Cardiac septum (tissue), 1 donor: ENCODE results near the gene USP17L12. TPM values are rescaled to one million over a fixed set of nuclear protein-coding genes. Genes with fewer than 3 reads are reported as not detected.
"Not testable (repeated sequence)": the region's sequence is repeated elsewhere in the genome, so short reads cannot be mapped to it uniquely, and the experiment has no call there.

Source experiments
- DNase-seq: peaks from one replicate; pipeline ENCODE4 v3.0.0-alpha.2; 2020; ENCODE audit warnings: low spot score
- intact Hi-C: fragments of 100-400 bp; cut with DNase I; formaldehyde crosslinking; loops from one replicate; pipeline ENCODE4 v1.14.0; 2022
- long read RNA-seq: library from polyadenylated mRNA; unstranded; transcript quantifications from one replicate; pipeline ENCODE4 v2.0.0, GENCODE V29; 2021
- total RNA-seq: library from RNA; stranded (reverse); fragmentation: NEBNext Ultra II Directional; extraction: Animal tissue kit (Norgen Biotek cat#: 25700); gene quantifications from one replicate; pipeline ENCODE4 v1.2.1, GENCODE V29; 2021
- donor health status: DM: no; HTN: no; CAD: no.

The USP17L12 gene, protein sequence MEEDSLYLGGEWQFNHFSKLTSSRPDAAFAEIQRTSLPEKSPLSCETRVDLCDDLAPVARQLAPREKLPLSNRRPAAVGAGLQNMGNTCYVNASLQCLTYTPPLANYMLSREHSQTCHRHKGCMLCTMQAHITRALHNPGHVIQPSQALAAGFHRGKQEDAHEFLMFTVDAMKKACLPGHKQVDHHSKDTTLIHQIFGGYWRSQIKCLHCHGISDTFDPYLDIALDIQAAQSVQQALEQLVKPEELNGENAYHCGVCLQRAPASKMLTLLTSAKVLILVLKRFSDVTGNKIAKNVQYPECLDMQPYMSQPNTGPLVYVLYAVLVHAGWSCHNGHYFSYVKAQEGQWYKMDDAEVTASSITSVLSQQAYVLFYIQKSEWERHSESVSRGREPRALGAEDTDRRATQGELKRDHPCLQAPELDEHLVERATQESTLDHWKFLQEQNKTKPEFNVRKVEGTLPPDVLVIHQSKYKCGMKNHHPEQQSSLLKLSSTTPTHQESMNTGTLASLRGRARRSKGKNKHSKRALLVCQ
- not detected for total RNA-seq
- long read RNA-seq: 0 reads

DNA sequence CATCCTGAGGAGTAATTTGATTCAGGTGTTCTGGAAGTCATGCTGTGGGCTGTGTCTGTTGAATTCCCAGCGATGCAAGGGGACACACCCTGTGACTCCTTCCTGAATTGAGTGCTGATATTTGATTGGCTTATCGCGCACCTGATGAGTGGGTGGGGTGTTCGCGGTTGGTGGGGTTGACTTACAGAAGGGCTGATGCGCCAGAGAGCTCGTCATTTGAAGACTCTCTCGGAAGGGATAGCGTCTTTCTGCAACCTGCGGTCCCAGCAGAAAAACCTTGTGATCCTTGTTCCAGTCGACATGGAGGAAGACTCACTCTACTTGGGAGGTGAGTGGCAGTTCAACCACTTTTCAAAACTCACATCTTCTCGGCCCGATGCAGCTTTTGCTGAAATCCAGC lies at the start of gene USP17L12:
Gene USP17L12 (plus strand): TSS at position 301 of the 400 bp plus-strand sequence. CDS start 0 bp downstream, at position 301.
- intact Hi-C loops, DNase-seq: not testable (repeated sequence)

DNA sequence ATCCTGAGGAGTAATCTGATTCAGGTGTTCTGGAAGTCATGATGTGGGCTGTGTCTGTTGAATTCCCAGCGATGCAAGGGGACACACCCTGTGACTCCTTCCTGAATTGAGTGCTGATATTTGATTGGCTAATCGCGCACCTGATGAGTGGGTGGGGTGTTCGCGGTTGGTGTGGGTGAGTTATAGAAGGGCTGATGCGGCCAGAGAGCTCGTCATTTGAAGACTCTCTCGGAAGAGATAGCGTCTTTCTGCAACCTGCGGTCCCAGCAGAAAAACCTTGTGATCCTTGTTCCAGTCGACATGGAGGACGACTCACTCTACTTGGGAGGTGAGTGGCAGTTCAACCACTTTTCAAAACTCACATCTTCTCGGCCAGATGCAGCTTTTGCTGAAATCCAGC lies 9.6 kb upstream of the USP17L12 start, which contains the start of gene USP17L10:
Gene USP17L10 (plus strand): TSS at position 301 of the 400 bp plus-strand sequence. CDS start 0 bp downstream, at position 301.
- DNase-seq, intact Hi-C loops: not testable (repeated sequence)

DNA sequence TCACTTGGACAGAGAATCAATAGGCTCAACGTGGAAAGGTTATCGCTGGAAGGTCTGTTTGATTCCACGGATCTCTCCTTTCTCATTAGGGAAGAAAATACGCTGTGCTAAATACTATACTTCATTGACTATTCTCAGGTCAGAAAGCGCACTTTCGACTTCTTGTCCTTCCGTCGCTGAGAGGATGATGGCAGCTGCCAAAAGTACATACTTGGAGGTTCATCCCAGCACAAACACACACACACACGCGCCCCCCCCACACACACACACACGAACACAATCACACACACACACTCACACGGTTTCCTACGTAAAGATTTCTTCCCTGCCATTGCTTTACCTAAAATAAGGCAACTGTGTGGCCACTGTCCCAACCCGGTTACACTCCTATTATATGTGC lies 5.3 kb upstream of the USP17L12 start:
- intact Hi-C loops: not testable (repeated sequence)
- peak; percentile 44 for DNase-seq

DNA sequence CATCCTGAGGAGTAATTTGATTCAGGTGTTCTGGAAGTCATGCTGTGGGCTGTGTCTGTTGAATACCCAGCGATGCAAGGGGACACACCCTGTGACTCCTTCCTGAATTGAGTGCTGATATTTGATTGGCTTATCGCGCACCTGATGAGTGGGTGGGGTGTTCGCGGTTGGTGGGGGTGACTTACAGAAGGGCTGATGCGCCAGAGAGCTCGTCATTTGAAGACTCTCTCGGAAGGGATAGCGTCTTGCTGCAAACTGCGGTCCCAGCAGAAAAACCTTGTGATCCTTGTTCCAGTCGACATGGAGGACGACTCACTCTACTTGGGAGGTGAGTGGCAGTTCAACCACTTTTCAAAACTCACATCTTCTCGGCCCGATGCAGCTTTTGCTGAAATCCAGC lies 4.8 kb upstream of the USP17L12 start, which contains the start of gene USP17L11:
Gene USP17L11 (plus strand): TSS at position 301 of the 400 bp plus-strand sequence. CDS start 0 bp downstream, at position 301.
- intact Hi-C loops, DNase-seq: not testable (repeated sequence)

DNA sequence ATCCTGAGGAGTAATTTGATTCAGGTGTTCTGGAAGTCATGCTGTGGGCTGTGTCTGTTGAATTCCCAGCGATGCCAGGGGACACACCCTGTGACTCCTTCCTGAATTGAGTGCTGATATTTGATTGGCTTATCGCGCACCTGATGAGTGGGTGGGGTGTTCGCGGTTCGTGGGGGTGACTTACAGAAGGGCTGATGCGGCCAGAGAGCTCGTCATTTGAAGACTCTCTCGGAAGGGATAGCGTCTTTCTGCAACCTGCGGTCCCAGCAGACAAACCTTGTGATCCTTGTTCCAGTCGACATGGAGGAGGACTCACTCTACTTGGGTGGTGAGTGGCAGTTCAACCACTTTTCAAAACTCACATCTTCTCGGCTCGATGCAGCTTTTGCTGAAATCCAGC lies 4.6 kb downstream of the USP17L12 start, which contains the start of gene USP17L13:
Gene USP17L13 (plus strand): TSS at position 301 of the 400 bp plus-strand sequence. CDS start 0 bp downstream, at position 301.
- intact Hi-C loops, DNase-seq: not testable (repeated sequence)

DNA sequence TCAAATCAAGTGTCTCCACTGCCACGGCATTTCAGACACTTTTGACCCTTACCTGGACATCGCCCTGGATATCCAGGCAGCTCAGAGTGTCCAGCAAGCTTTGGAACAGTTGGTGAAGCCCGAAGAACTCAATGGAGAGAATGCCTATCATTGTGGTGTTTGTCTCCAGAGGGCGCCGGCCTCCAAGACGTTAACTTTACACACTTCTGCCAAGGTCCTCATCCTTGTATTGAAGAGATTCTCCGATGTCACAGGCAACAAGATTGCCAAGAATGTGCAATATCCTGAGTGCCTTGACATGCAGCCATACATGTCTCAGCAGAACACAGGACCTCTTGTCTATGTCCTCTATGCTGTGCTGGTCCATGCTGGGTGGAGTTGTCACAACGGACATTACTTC lies 10.3 kb downstream of the USP17L12 start:
- peak; percentile 68 for DNase-seq

DNA sequence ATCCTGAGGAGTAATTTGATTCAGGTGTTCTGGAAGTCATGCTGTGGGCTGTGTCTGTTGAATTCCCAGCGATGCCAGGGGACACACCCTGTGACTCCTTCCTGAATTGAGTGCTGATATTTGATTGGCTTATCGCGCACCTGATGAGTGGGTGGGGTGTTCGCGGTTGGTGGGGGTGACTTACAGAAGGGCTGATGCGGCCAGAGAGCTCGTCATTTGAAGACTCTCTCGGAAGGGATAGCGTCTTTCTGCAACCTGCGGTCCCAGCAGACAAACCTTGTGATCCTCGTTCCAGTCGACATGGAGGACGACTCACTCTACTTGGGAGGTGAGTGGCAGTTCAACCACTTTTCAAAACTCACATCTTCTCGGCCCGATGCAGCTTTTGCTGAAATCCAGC lies 14.1 kb downstream of the USP17L12 start, which contains the start of gene USP17L15:
Gene USP17L15 (plus strand): TSS at position 301 of the 400 bp plus-strand sequence. CDS start 0 bp downstream, at position 301.
- intact Hi-C loops, DNase-seq: not testable (repeated sequence)

More for the DNA sequence above, 10.3 kb downstream of the USP17L12 start:
- intact Hi-C loops: not testable (repeated sequence)

DNA sequence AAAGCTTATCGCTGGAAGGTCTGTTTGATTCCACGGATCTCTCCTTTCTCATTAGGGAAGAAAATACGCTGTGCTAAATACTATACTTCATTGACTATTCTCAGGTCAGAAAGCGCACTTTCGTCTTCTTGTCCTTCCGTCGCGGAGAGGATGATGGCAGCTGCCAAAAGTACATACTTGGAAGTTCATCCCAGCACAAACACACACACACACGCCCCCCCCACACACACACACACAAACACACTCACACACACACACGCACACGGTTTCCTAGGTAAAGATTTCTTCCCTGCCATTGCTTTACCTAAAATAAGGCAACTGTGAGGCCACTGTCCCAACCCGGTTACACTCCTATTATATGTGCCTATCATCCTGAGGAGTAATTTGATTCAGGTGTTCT lies 18.5 kb downstream of the USP17L12 start:
- DNase-seq: peak; percentile 64
- intact Hi-C loops: not testable (repeated sequence)

DNA sequence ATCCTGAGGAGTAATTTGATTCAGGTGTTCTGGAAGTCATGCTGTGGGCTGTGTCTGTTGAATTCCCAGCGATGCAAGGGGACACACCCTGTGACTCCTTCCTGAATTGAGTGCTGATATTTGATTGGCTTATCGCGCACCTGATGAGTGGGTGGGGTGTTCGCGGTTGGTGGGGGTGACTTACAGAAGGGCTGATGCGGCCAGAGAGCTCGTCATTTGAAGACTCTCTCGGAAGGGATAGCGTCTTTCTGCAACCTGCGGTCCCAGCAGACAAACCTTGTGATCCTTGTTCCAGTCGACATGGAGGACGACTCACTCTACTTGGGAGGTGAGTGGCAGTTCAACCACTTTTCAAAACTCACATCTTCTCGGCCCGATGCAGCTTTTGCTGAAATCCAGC lies 23.6 kb downstream of the USP17L12 start, which contains the start of gene USP17L17:
Gene USP17L17 (plus strand): TSS at position 301 of the 400 bp plus-strand sequence. CDS start 0 bp downstream, at position 301.
- DNase-seq, intact Hi-C loops: not testable (repeated sequence)

DNA sequence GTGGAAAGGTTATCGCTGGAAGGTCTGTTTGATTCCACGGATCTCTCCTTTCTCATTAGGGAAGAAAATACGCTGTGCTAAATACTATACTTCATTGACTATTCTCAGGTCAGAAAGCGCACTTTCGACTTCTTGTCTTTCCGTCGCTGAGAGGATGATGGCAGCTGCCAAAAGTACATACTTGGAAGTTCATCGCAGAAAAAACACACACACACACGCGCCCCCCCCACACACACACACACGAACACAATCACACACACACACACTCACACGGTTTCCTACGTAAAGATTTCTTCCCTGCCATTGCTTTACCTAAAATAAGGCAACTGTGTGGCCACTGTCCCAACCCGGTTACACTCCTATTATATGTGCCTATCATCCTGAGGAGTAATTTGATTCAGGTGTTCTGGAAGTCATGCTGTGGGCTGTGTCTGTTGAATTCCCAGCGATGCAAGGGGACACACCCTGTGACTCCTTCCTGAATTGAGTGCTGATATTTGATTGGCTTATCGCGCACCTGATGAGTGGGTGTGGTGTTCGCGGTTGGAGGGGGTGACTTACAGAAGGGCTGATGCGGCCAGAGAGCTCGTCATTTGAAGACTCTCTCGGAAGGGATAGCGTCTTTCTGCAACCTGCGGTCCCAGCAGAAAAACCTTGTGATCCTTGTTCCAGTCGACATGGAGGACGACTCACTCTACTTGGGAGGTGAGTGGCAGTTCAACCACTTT lies 28.2 kb downstream of the USP17L12 start, which contains the start of gene USP17L18:
Gene USP17L18 (plus strand): TSS at position 678 of the 728 bp plus-strand sequence. CDS start 0 bp downstream, at position 678.
- DNase-seq: peak; percentile 77
- intact Hi-C loops: not testable (repeated sequence)

DNA sequence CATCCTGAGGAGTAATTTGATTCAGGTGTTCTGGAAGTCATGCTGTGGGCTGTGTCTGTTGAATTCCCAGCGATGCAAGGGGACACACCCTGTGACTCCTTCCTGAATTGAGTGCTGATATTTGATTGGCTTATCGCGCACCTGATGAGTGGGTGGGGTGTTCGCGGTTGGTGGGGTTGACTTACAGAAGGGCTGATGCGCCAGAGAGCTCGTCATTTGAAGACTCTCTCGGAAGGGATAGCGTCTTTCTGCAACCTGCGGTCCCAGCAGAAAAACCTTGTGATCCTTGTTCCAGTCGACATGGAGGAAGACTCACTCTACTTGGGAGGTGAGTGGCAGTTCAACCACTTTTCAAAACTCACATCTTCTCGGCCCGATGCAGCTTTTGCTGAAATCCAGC lies 33.1 kb downstream of the USP17L12 start, which contains the start of gene USP17L19:
Gene USP17L19 (plus strand): TSS at position 301 of the 400 bp plus-strand sequence. CDS start 0 bp downstream, at position 301.
- DNase-seq, intact Hi-C loops: not testable (repeated sequence)

DNA sequence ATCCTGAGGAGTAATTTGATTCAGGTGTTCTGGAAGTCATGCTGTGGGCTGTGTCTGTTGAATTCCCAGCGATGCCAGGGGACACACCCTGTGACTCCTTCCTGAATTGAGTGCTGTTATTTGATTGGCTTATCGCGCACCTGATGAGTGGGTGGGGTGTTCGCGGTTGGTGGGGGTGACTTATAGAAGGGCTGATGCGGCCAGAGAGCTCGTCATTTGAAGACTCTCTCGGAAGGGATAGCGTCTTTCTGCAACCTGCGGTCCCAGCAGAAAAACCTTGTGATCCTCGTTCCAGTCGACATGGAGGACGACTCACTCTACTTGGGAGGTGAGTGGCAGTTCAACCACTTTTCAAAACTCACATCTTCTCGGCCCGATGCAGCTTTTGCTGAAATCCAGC lies 37.9 kb downstream of the USP17L12 start, which contains the start of gene USP17L20:
Gene USP17L20 (plus strand): TSS at position 301 of the 400 bp plus-strand sequence. CDS start 0 bp downstream, at position 301.
- intact Hi-C loops, DNase-seq: not testable (repeated sequence)

DNA sequence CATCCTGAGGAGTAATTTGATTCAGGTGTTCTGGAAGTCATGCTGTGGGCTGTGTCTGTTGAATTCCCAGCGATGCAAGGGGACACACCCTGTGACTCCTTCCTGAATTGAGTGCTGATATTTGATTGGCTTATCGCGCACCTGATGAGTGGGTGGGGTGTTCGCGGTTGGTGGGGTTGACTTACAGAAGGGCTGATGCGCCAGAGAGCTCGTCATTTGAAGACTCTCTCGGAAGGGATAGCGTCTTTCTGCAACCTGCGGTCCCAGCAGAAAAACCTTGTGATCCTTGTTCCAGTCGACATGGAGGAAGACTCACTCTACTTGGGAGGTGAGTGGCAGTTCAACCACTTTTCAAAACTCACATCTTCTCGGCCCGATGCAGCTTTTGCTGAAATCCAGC lies 42.6 kb downstream of the USP17L12 start, which contains the start of gene USP17L21:
Gene USP17L21 (plus strand): TSS at position 301 of the 400 bp plus-strand sequence. CDS start 0 bp downstream, at position 301.
- intact Hi-C loops, DNase-seq: not testable (repeated sequence)

DNA sequence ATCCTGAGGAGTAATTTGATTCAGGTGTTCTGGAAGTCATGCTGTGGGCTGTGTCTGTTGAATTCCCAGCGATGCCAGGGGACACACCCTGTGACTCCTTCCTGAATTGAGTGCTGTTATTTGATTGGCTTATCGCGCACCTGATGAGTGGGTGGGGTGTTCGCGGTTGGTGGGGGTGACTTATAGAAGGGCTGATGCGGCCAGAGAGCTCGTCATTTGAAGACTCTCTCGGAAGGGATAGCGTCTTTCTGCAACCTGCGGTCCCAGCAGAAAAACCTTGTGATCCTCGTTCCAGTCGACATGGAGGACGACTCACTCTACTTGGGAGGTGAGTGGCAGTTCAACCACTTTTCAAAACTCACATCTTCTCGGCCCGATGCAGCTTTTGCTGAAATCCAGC lies 47.4 kb downstream of the USP17L12 start, which contains the start of gene USP17L22:
Gene USP17L22 (plus strand): TSS at position 301 of the 400 bp plus-strand sequence. CDS start 0 bp downstream, at position 301.
- not testable (repeated sequence) for DNase-seq

More for the DNA sequence above, 47.4 kb downstream of the USP17L12 start, which contains the start of gene USP17L22:
- intact Hi-C loops: not testable (repeated sequence)

Other genes with a start within 250 kb of the USP17L12 start
- gene FAM90A26, start 49.7 kb upstream of the USP17L12 start, total RNA-seq: not detected
- not detected for gene USP17L10, start 9.5 kb upstream of the USP17L12 start, total RNA-seq
- not detected for gene USP17L11, start 4.7 kb upstream of the USP17L12 start, total RNA-seq
- not detected for gene USP17L13, start 4.7 kb downstream of the USP17L12 start, total RNA-seq
- gene USP17L15, start 14.2 kb downstream of the USP17L12 start, total RNA-seq: not detected
- not detected for gene USP17L17, start 23.7 kb downstream of the USP17L12 start, total RNA-seq
- gene USP17L18, start 28.5 kb downstream of the USP17L12 start, total RNA-seq: not detected
- not detected for gene USP17L19, start 33.2 kb downstream of the USP17L12 start, total RNA-seq
- not detected for gene USP17L20, start 38.0 kb downstream of the USP17L12 start, total RNA-seq
- gene USP17L21, start 42.7 kb downstream of the USP17L12 start, total RNA-seq: not detected
- gene USP17L22, start 47.5 kb downstream of the USP17L12 start, total RNA-seq: not detected
- not detected for gene USP17L24, start 105.0 kb downstream of the USP17L12 start, total RNA-seq
- not detected for gene USP17L25, start 109.8 kb downstream of the USP17L12 start, total RNA-seq
- not detected for gene USP17L26, start 114.5 kb downstream of the USP17L12 start, total RNA-seq
- gene USP17L5, start 119.3 kb downstream of the USP17L12 start, total RNA-seq: not detected
- not detected for gene USP17L27, start 124.0 kb downstream of the USP17L12 start, total RNA-seq
- gene USP17L28, start 128.7 kb downstream of the USP17L12 start, total RNA-seq: not detected
- not detected for gene USP17L29, start 133.5 kb downstream of the USP17L12 start, total RNA-seq
- not detected for gene USP17L30, start 143.0 kb downstream of the USP17L12 start, total RNA-seq
- not detected for gene DEFB131A, start 224.3 kb downstream of the USP17L12 start, total RNA-seq